Panc1 (cell line): ENCODE data around the gene CCR5AS.

Source experiments
- ATAC-seq: fragments of 200-7000 bp; cut with Tn5 transposase; 2 replicates; pipeline ENCODE4 v1.9.1; 2020; ENCODE audit warnings: mild to moderate bottlenecking, moderate library complexity
- BruUV-seq: library from RNA; stranded (reverse); fragments of 400-500 nt; replicated peaks from 2 replicates; lab custom pipeline; 2021; lab: Mats Ljungman, UMichigan
- CTCF ChIA-PET: fragments of 300-600 bp; sonication (Branson Sonifier 250); formaldehyde crosslinking; loops from one replicate; lab custom pipeline; 2022; ENCODE audit warnings: antibody characterized with exemption; lab: Charles Lee
- POLR2A ChIA-PET: fragments of 300-600 bp; sonication (Branson Sonifier 250); formaldehyde crosslinking; loops from one replicate; lab custom pipeline; 2022; ENCODE audit warnings: antibody characterized with exemption; lab: Charles Lee
- DNase-seq: peaks from one replicate; pipeline ENCODE4 v3.0.0-alpha.2; 2010; ENCODE audit warnings: low read depth, low spot score
- H3K27ac ChIP-seq: 2 replicates; pipeline ENCODE4 v1.5.1; 2011; ENCODE audit warnings: mild to moderate bottlenecking, low read length, inconsistent platforms
- H3K27me3 ChIP-seq: fragments of 200-500 bp; sonication (Bioruptor generic); 2 replicates; pipeline ENCODE4 v1.6.0; 2014; ENCODE audit warnings: low read length, inconsistent platforms; ENCODE audit not compliant: control insufficient read depth, insufficient read depth
- H3K36me3 ChIP-seq: fragments of 200-500 bp; sonication (Bioruptor generic); 2 replicates; pipeline ENCODE4 v1.5.1; 2014; ENCODE audit warnings: inconsistent platforms, mild to moderate bottlenecking, low read length, moderate library complexity; ENCODE audit not compliant: control insufficient read depth, insufficient read depth
- H3K4me1 ChIP-seq: 2 replicates; pipeline ENCODE4 v1.5.1; 2011; ENCODE audit warnings: inconsistent platforms, mild to moderate bottlenecking, low read length, moderate library complexity; ENCODE audit not compliant: control insufficient read depth, insufficient read depth
- H3K4me3 ChIP-seq, 2 experiments: 2 replicates each; pipeline ENCODE4 v1.5.1; 2011 to 2012; ENCODE audit warnings: low read depth in 2 of 2, low read length in 2 of 2, mild to moderate bottlenecking in 2 of 2, inconsistent platforms in 1 of 2, moderate library complexity in 1 of 2
- H3K9me3 ChIP-seq: fragments of 200-500 bp; sonication (Bioruptor generic); 2 replicates; pipeline ENCODE4 v1.5.1; 2014; ENCODE audit warnings: low read depth, mild to moderate bottlenecking, inconsistent platforms, low read length, moderate library complexity; ENCODE audit not compliant: control insufficient read depth, insufficient read depth
- POLR2AphosphoS5 ChIP-seq: IDR thresholded peaks from 2 replicates; pipeline ENCODE4 v1.6.1; 2012; ENCODE audit warnings: mild to moderate bottlenecking, low read depth, low read length, moderate library complexity
- REST ChIP-seq, 2 experiments: IDR thresholded peaks; 2 replicates each; pipeline ENCODE4 v1.6.1; 2011 to 2012; ENCODE audit warnings: low read depth in 2 of 2, control low read depth in 1 of 2, low read length in 1 of 2, mild to moderate bottlenecking in 1 of 2, moderate library complexity in 1 of 2; ENCODE audit not compliant: insufficient read depth in 1 of 2
- SIN3A ChIP-seq: IDR thresholded peaks from 2 replicates; pipeline ENCODE4 v1.6.1; 2012; ENCODE audit warnings: low read depth, mild to moderate bottlenecking, low read length, moderate library complexity, borderline replicate concordance; ENCODE audit not compliant: insufficient read depth
- TCF7L2 ChIP-seq: IDR thresholded peaks from 2 replicates; pipeline ENCODE4 v1.6.1; 2011; ENCODE audit warnings: mild to moderate bottlenecking, low read depth, low read length, inconsistent platforms
- in situ Hi-C: cut with HindIII; loops from 2 replicates; pipeline ENCODE4 v1.10.0; 2016; ENCODE audit warnings: low sequenced_read_pairs, low pct_unique_long_range_greater_than_20kb
- intact Hi-C: fragments of 100-400 bp; cut with micrococcal nuclease; formaldehyde crosslinking; loops from one replicate; pipeline ENCODE4 v1.10.0; 2022; ENCODE audit not compliant: unreplicated experiment
- TF ChIP-seq, protein P1 (sequence below): fragments of 450-650 bp; IDR thresholded peaks from 2 replicates; pipeline ENCODE4 v1.5.1; 2017; ENCODE audit warnings: mild to moderate bottlenecking

CCR5AS gene

GRCh38 chr3:46413951-46414350 lies 7.1 kb upstream of the CCR5AS start:
- CTCF ChIA-PET, result no interaction called here
- BruUV-seq, result no TSS peak
- H3K9me3 ChIP-seq, result no peaks in the 10 kb centered on the region
- ATAC-seq (no peak), DNase-seq (no peak)
- no peaks in the 10 kb centered on the region for H3K36me3 ChIP-seq
- H3K27me3 ChIP-seq, result no peaks in the 10 kb centered on the region
- intact Hi-C loops (no loop called here), in situ Hi-C loops (no loop called here)
- no peak for TF ChIP-seq TCF7L2
- no peak overlapping the region for H3K4me3 ChIP-seq
- no peak overlapping the region for H3K27ac ChIP-seq
- POLR2A ChIA-PET, result no interaction called here
- no peaks in the 10 kb centered on the region for H3K4me1 ChIP-seq

GRCh38 chr3:46412786-46413298 lies 6.0 kb upstream of the CCR5AS start:
- intact Hi-C loops, result no loop called here
- ATAC-seq (no peak), DNase-seq (no peak)
- H3K4me1 ChIP-seq, result no peaks in the 10 kb centered on the region
- in situ Hi-C loops, result no loop called here
- H3K9me3 ChIP-seq, result no peaks in the 10 kb centered on the region
- no peak overlapping the region for H3K4me3 ChIP-seq
- BruUV-seq, result no TSS peak
- H3K27me3 ChIP-seq, result no peaks in the 10 kb centered on the region
- TF ChIP-seq POLR2AphosphoS5, result no peak
- TF ChIP-seq, protein P1, sequence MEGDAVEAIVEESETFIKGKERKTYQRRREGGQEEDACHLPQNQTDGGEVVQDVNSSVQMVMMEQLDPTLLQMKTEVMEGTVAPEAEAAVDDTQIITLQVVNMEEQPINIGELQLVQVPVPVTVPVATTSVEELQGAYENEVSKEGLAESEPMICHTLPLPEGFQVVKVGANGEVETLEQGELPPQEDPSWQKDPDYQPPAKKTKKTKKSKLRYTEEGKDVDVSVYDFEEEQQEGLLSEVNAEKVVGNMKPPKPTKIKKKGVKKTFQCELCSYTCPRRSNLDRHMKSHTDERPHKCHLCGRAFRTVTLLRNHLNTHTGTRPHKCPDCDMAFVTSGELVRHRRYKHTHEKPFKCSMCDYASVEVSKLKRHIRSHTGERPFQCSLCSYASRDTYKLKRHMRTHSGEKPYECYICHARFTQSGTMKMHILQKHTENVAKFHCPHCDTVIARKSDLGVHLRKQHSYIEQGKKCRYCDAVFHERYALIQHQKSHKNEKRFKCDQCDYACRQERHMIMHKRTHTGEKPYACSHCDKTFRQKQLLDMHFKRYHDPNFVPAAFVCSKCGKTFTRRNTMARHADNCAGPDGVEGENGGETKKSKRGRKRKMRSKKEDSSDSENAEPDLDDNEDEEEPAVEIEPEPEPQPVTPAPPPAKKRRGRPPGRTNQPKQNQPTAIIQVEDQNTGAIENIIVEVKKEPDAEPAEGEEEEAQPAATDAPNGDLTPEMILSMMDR, result no peak
- TF ChIP-seq REST (IDR thresholded peaks at IDR 0.05; ENCODE audit: insufficient read depth in 1 of 2, low read depth in 2 of 2, low read length in 1 of 2), result no peak
- TF ChIP-seq TCF7L2, result no peak
- no peak for TF ChIP-seq SIN3A
- no peak overlapping the region for H3K27ac ChIP-seq
- CTCF ChIA-PET, result no interaction called here
- no peaks in the 10 kb centered on the region for H3K36me3 ChIP-seq
- POLR2A ChIA-PET, result no interaction called here

DNA sequence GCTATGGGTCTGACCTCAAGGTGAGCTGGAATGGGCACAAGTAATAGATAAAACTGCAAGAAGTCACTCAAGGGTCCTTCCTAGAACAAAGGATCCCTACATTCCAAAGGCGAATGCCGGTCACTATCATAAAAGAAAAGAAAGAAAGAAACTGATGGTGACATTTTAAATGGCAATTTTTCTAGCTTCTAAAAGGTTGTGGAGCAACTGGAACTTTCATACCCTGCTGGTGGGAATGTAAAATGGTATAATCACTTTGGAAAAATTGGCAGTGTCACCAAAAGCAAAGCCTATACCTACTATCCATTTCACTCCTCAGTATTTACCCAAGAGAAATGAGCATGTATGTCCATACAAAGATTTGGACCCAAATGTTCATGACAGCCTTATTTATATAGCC lies 4.4 kb upstream of the CCR5AS start:
- intact Hi-C loops, result no loop called here
- no peak overlapping the region for H3K27ac ChIP-seq
- ATAC-seq, result no peak
- DNase-seq, result no peak
- CTCF ChIA-PET, result interaction anchor here (0.6 kb wide), 1 partner anchor 381 kb away, joined by 3 read pairs; no protein-coding TSS in a partner anchor
- BruUV-seq, result no TSS peak
- in situ Hi-C loops, result no loop called here
- no peaks in the 10 kb centered on the region for H3K4me1 ChIP-seq
- no peaks in the 10 kb centered on the region for H3K27me3 ChIP-seq
- no peak overlapping the region for H3K4me3 ChIP-seq
- no peak for TF ChIP-seq TCF7L2
- no peak for TF ChIP-seq POLR2AphosphoS5
- no peak for TF ChIP-seq SIN3A
- TF ChIP-seq REST (IDR thresholded peaks at IDR 0.05; ENCODE audit: insufficient read depth in 1 of 2, low read depth in 2 of 2, low read length in 1 of 2), result no peak
- TF ChIP-seq, protein P1, result no peak
- no peaks in the 10 kb centered on the region for H3K9me3 ChIP-seq
- H3K36me3 ChIP-seq, result no peaks in the 10 kb centered on the region
- POLR2A ChIA-PET, result no interaction called here
